Measurements from ENCODE around the gene CFAP299. TPM values are rescaled to one million over a fixed set of nuclear protein-coding genes. Genes with fewer than 3 reads are reported as not detected.

The CFAP299 gene
- total RNA-seq, 1 donor, result 2.5 TPM

GRCh38 chr4:80956421-80956820 lies 620.9 kb downstream of the CFAP299 start:
- H3K4me2 ChIP-seq (ENCODE audit: insufficient read depth, low read length), result no peak overlapping the region
- no peak overlapping the region for H2AFZ ChIP-seq (ENCODE audit: low read length)
- H3K79me2 ChIP-seq (ENCODE audit: insufficient read depth, low read length), result no peaks in the 10 kb centered on the region
- no peak for DNase-seq (ENCODE audit: insufficient read length, low spot score, missing footprints)
- no peaks in the 10 kb centered on the region for H3K27me3 ChIP-seq (ENCODE audit: insufficient read depth, low read length)
- TF ChIP-seq CTCF (IDR thresholded peaks at IDR 0.05; ENCODE audit: extremely low read depth, low read depth, low read length), result no peak
- H3K36me3 ChIP-seq (ENCODE audit: insufficient read depth, low read length), result no peaks in the 10 kb centered on the region
- no peaks in the 10 kb centered on the region for H3K4me1 ChIP-seq (ENCODE audit: insufficient read depth, low read length)
- no peaks in the 10 kb centered on the region for H3K9me3 ChIP-seq (ENCODE audit: low read depth, low read length)
- H3K27ac ChIP-seq (ENCODE audit: low read depth, low read length), result no peak overlapping the region
- no peak overlapping the region for H3K4me3 ChIP-seq (ENCODE audit: insufficient read depth, low read length)
- no peaks in the 10 kb centered on the region for H4K20me1 ChIP-seq (ENCODE audit: insufficient read depth, low read length)

GRCh38 chr4:80963051-80963450 lies 627.5 kb downstream of the CFAP299 start:
- Histone ChIP-seq H3K79me2 (ENCODE audit: insufficient read depth, low read length) (no peaks in the 10 kb centered on the region), H4K20me1 (ENCODE audit: insufficient read depth, low read length) (no peaks in the 10 kb centered on the region), H3K36me3 (ENCODE audit: insufficient read depth, low read length) (no peaks in the 10 kb centered on the region), H3K4me3 (ENCODE audit: insufficient read depth, low read length) (no peak overlapping the region), H3K4me1 (ENCODE audit: insufficient read depth, low read length) (no peaks in the 10 kb centered on the region), H2AFZ (ENCODE audit: low read length) (no peak overlapping the region), H3K9me3 (ENCODE audit: low read depth, low read length) (no peaks in the 10 kb centered on the region), H3K27me3 (ENCODE audit: insufficient read depth, low read length) (no peaks in the 10 kb centered on the region), H3K27ac (ENCODE audit: low read depth, low read length) (no peak overlapping the region), H3K4me2 (ENCODE audit: insufficient read depth, low read length) (no peak overlapping the region)
- DNase-seq (ENCODE audit: insufficient read length, low spot score, missing footprints), result peak; percentile 1
- no peak for TF ChIP-seq CTCF (IDR thresholded peaks at IDR 0.05; ENCODE audit: extremely low read depth, low read depth, low read length)

GRCh38 chr4:80967346-80967745 lies 631.8 kb downstream of the CFAP299 start:
- H3K79me2 ChIP-seq (ENCODE audit: insufficient read depth, low read length), result no peaks in the 10 kb centered on the region
- H3K9me3 ChIP-seq (ENCODE audit: low read depth, low read length), result no peaks in the 10 kb centered on the region
- H3K36me3 ChIP-seq (ENCODE audit: insufficient read depth, low read length), result no peaks in the 10 kb centered on the region
- TF ChIP-seq CTCF (IDR thresholded peaks at IDR 0.05; ENCODE audit: extremely low read depth, low read depth, low read length), result no peak
- H3K4me3 ChIP-seq (ENCODE audit: insufficient read depth, low read length), result no peak overlapping the region
- H4K20me1 ChIP-seq (ENCODE audit: insufficient read depth, low read length), result no peaks in the 10 kb centered on the region
- no peaks in the 10 kb centered on the region for H3K27me3 ChIP-seq (ENCODE audit: insufficient read depth, low read length)
- H3K4me1 ChIP-seq (ENCODE audit: insufficient read depth, low read length), result no peaks in the 10 kb centered on the region
- H2AFZ ChIP-seq (ENCODE audit: low read length), result no peak overlapping the region
- H3K4me2 ChIP-seq (ENCODE audit: insufficient read depth, low read length), result no peak overlapping the region
- H3K27ac ChIP-seq (ENCODE audit: low read depth, low read length), result no peak overlapping the region
- no peak for DNase-seq (ENCODE audit: insufficient read length, low spot score, missing footprints)

- Histone ChIP-seq H3K79me2 (ENCODE audit: insufficient read depth, low read length) (no peaks in the 10 kb centered on the region), H3K4me1 (ENCODE audit: insufficient read depth, low read length) (no peaks in the 10 kb centered on the region), H2AFZ (ENCODE audit: low read length) (no peak overlapping the region), H4K20me1 (ENCODE audit: insufficient read depth, low read length) (no peaks in the 10 kb centered on the region), H3K36me3 (ENCODE audit: insufficient read depth, low read length) (no peaks in the 10 kb centered on the region), H3K4me2 (ENCODE audit: insufficient read depth, low read length) (no peak overlapping the region), H3K27me3 (ENCODE audit: insufficient read depth, low read length) (no peaks in the 10 kb centered on the region), H3K4me3 (ENCODE audit: insufficient read depth, low read length) (no peak overlapping the region), H3K9me3 (ENCODE audit: low read depth, low read length) (no peaks in the 10 kb centered on the region), H3K27ac (ENCODE audit: low read depth, low read length) (no peak overlapping the region)
- DNase-seq (ENCODE audit: insufficient read length, low spot score, missing footprints), result no peak
- TF ChIP-seq CTCF (IDR thresholded peaks at IDR 0.05; ENCODE audit: extremely low read depth, low read depth, low read length), result no peak
These were observed 644.7 kb downstream of the CFAP299 start for GRCh38 chr4:80980239-80980638.
